Neural crest cell (in vitro differentiated cells): ENCODE results near the gene COL10A1. TPM values are rescaled to one million over a fixed set of nuclear protein-coding genes. Genes with fewer than 3 reads are reported as not detected.

Experiments
- DNase-seq: peaks from one replicate; pipeline ENCODE4 v3.0.0; 2021; ENCODE audit warnings: low read depth, mixed read lengths, low spot score
- H3K27ac Mint-ChIP-seq: one replicate; pipeline ENCODE4 v1.8.0; 2021; ENCODE audit warnings: mild to moderate bottlenecking, mixed read lengths; ENCODE audit not compliant: unreplicated experiment
- H3K27me3 Mint-ChIP-seq: 2 replicates; pipeline ENCODE4 v1.8.0; 2021; ENCODE audit warnings: low read depth, mild to moderate bottlenecking, mixed read lengths
- H3K36me3 Mint-ChIP-seq: 2 replicates; pipeline ENCODE4 v1.8.0; 2021; ENCODE audit warnings: low read depth, mild to moderate bottlenecking, mixed read lengths
- H3K4me1 Mint-ChIP-seq: 2 replicates; pipeline ENCODE4 v1.8.0; 2021; ENCODE audit warnings: mixed read lengths
- H3K4me3 Mint-ChIP-seq: one replicate; pipeline ENCODE4 v1.8.0; 2021; ENCODE audit warnings: mild to moderate bottlenecking, mixed read lengths
- H3K9me3 Mint-ChIP-seq: 2 replicates; pipeline ENCODE4 v1.8.0; 2021; ENCODE audit warnings: mixed read lengths
- total RNA-seq: library from RNA; stranded (reverse); gene quantifications from 2 replicates; pipeline ENCODE4 v1.2.1, GENCODE V29; 2021
- TF ChIP-seq, protein P1 (sequence below): fragments of 200-600 bp; sonication (generic); conservative IDR thresholded peaks from 2 replicates; pipeline ENCODE4 v1.5.0; 2021; ENCODE audit warnings: antibody characterized with exemption, mild to moderate bottlenecking

COL10A1 gene
- total RNA-seq, 1 donor from 2014 or later = not detected

GRCh38 chr6:116168148-116168547, 42.2 kb upstream of the COL10A1 start:
- TF ChIP-seq, protein P1, sequence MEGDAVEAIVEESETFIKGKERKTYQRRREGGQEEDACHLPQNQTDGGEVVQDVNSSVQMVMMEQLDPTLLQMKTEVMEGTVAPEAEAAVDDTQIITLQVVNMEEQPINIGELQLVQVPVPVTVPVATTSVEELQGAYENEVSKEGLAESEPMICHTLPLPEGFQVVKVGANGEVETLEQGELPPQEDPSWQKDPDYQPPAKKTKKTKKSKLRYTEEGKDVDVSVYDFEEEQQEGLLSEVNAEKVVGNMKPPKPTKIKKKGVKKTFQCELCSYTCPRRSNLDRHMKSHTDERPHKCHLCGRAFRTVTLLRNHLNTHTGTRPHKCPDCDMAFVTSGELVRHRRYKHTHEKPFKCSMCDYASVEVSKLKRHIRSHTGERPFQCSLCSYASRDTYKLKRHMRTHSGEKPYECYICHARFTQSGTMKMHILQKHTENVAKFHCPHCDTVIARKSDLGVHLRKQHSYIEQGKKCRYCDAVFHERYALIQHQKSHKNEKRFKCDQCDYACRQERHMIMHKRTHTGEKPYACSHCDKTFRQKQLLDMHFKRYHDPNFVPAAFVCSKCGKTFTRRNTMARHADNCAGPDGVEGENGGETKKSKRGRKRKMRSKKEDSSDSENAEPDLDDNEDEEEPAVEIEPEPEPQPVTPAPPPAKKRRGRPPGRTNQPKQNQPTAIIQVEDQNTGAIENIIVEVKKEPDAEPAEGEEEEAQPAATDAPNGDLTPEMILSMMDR = no peak
- peaks cover 16% of the 10 kb centered on the region for H3K9me3 Mint-ChIP-seq
- peaks cover 21% of the 10 kb centered on the region for H3K36me3 Mint-ChIP-seq
- H3K4me1 Mint-ChIP-seq = no peaks in the 10 kb centered on the region
- no peak overlapping the region for H3K4me3 Mint-ChIP-seq
- no peak overlapping the region for H3K27ac Mint-ChIP-seq
- H3K27me3 Mint-ChIP-seq = no peaks in the 10 kb centered on the region
- no peak for DNase-seq

DNA sequence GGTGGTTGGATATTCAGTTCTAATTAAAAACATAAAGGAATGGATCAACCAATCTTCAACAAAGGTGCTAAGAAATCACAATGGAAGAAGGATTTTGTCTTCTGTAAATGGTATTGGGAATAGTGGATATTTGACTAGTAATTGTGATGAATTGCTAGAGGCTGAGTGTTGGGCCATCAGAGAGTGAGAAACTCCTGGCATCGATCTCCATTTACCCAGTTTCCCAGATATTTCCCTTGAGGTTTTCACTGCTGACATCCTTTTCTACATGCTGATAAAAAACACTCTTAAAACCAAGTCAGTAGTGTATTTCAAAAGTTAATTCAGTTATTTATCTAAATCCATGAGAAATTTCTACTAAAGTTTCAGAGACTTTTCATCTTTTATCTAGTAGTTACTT, 40.4 kb upstream of the COL10A1 start:
- Mint-ChIP-seq H3K4me1 (no peaks in the 10 kb centered on the region), H3K27ac (no peak overlapping the region), H3K9me3 (peaks cover 21% of the 10 kb centered on the region), H3K36me3 (peaks cover 24% of the 10 kb centered on the region), H3K4me3 (no peak overlapping the region), H3K27me3 (no peaks in the 10 kb centered on the region)
- TF ChIP-seq, protein P1 = no peak
- DNase-seq = no peak

GRCh38 chr6:116165596-116165995, 39.7 kb upstream of the COL10A1 start:
- Mint-ChIP-seq H3K4me3 (no peak overlapping the region), H3K36me3 (peaks cover 24% of the 10 kb centered on the region), H3K9me3 (peaks cover 21% of the 10 kb centered on the region), H3K27me3 (no peaks in the 10 kb centered on the region), H3K4me1 (no peaks in the 10 kb centered on the region), H3K27ac (no peak overlapping the region)
- no peak for DNase-seq
- TF ChIP-seq, protein P1 = no peak

DNA sequence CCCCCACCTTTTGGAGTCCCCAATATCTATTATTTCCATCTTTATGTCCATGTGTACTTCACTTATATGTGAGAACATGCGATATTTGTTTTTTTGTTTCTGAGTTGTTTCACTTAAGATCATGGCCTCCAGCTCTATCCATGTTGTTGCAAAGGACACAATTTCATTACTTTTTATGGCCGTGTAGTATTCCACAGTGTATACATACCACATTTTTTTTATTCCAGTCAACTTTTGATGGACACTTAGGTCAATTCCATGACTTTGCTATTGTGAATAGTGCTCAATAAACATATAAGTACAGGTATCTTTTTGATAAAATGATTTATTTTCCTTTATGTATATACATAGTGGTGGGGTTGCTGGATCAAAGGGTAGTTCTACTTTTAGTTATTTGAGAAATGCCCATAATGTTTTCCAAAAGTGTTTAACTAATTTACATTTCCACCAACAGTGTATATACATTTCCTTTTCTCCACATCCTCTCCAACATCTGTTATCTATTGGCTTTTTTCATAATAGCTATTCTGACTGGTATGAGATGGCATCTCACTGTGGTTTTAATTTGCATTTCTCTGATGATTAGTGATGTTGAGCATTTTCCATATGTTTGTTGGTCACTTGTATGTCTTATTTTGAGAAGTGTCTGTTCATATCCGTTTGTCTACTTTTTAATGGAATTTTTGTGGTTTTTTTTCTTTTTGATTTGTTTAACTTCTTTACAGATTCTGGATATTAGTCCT, 34.0 kb upstream of the COL10A1 start:
- Mint-ChIP-seq H3K4me1 (no peaks in the 10 kb centered on the region), H3K9me3 (peaks cover 18% of the 10 kb centered on the region), H3K4me3 (no peak overlapping the region), H3K36me3 (peaks cover 18% of the 10 kb centered on the region), H3K27ac (no peak overlapping the region), H3K27me3 (no peaks in the 10 kb centered on the region)
- TF ChIP-seq, protein P1 = no peak
- DNase-seq = no peak

- TF ChIP-seq, protein P1 = no peak
- Mint-ChIP-seq H3K27ac (no peak overlapping the region), H3K4me3 (no peak overlapping the region), H3K36me3 (peaks cover 12% of the 10 kb centered on the region), H3K27me3 (no peaks in the 10 kb centered on the region), H3K4me1 (no peaks in the 10 kb centered on the region), H3K9me3 (peaks cover 12% of the 10 kb centered on the region)
- DNase-seq = no peak
Observed at GRCh38 chr6:116158641-116159040, 32.7 kb upstream of the COL10A1 start.
